Kidney tubule cell (primary cell): ENCODE data around the gene SLC25A33.
"Not testable (repeated sequence)": the region's sequence is repeated elsewhere in the genome, so short reads cannot be mapped to it uniquely, and the experiment has no call there.

Experiments used
- DNase-seq: peaks from one replicate; pipeline ENCODE4 v3.0.0-alpha.2; 2018; ENCODE audit warnings: low spot score

The SLC25A33 gene

GRCh38 chr1:9625030-9625429 lies 85.8 kb downstream of the SLC25A33 start:
- DNase-seq = not testable (repeated sequence)

DNA sequence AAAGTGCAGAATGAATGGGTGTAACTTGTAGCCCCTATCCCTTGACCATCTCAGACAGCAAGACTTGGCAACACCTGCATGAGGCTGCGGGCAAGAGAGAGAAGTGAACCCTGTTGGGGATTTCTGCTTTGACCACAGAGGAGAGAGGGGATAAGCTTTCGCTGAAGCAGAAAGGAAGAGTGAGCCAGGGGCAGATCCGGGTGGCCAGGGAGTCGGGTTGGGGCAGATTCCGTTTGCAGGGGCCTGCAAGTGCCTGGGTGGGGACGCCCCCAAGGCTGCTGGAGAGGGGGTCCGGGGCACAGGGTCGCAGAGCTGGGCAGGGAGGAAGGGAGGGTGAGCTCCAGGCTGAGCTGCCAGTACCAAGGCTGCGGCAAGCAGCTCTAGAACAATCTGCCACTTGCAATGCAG lies 86.9 kb downstream of the SLC25A33 start:
- no peak for DNase-seq

GRCh38 chr1:9628541-9629444 lies 89.5 kb downstream of the SLC25A33 start:
- no peak for DNase-seq

- no peak for DNase-seq
These were observed 90.4 kb downstream of the SLC25A33 start for GRCh38 chr1:9629445-9630201.

DNA sequence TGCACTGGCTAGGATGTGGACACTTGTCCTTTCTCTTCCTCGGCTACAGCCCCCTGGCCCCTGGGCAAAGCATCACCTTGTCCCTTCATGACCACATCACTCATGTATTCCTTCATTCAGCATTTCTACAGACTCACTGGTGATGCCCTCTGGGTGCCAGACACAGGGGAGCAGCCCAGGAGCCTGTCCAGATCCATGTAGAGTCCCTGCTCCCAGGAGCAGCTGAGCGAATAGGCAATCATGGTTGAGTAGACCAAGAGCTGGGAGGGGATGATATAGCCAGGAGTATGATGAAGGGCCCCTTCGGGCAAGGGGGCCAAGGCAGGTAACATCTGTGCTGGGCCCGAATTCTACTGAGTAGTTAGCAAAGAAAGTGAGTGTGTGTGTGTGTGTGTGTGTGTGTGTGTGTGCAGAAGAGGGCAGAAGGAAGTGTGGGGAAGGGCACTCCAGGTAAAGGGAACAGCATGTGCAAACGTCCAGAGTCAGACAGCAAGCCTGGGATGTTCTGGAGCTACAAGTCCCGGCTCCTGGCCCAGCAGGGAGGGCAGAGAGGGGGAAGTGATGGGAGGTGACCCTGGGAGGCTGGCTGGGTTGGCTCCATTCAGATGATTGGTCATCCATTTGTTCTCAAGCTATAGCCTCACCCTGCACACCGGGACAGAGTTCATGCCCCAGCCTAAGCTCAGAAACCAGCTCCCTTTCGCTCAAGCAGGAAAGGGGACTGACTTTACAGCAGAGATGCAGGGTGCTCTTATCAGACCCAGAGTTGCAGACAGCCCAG lies 91.3 kb downstream of the SLC25A33 start:
- DNase-seq = no peak

- DNase-seq = no peak
These were observed 92.3 kb downstream of the SLC25A33 start for GRCh38 chr1:9631613-9632012.

DNA sequence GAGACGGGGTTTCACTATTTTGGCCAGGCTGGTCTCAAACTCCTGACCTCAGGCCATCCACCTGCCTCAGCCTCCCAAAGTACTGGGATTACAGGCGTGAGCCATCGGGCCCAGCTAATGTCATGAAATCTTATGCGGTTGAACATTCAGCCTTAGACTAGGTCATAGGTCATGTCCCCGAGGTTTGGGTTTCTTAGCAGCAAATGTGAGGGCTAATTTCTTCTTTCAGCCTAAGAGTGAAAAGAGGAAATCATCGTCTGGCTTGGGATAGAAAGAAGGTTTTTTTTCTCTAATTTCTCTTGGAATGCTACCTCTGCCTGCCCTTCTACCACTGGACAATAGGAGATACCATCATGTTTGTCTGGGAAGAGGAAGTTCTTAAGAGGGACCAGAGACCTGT lies 94.2 kb downstream of the SLC25A33 start:
- DNase-seq = no peak

- no peak for DNase-seq
These were observed 95.3 kb downstream of the SLC25A33 start for GRCh38 chr1:9634582-9634981.
